ENCODE results near the gene SPOCK1. TPM values are rescaled to one million over a fixed set of nuclear protein-coding genes. Genes with fewer than 3 reads are reported as not detected.

The SPOCK1 gene
- total RNA-seq, 1 experiment from 2014 or later: not detected

DNA sequence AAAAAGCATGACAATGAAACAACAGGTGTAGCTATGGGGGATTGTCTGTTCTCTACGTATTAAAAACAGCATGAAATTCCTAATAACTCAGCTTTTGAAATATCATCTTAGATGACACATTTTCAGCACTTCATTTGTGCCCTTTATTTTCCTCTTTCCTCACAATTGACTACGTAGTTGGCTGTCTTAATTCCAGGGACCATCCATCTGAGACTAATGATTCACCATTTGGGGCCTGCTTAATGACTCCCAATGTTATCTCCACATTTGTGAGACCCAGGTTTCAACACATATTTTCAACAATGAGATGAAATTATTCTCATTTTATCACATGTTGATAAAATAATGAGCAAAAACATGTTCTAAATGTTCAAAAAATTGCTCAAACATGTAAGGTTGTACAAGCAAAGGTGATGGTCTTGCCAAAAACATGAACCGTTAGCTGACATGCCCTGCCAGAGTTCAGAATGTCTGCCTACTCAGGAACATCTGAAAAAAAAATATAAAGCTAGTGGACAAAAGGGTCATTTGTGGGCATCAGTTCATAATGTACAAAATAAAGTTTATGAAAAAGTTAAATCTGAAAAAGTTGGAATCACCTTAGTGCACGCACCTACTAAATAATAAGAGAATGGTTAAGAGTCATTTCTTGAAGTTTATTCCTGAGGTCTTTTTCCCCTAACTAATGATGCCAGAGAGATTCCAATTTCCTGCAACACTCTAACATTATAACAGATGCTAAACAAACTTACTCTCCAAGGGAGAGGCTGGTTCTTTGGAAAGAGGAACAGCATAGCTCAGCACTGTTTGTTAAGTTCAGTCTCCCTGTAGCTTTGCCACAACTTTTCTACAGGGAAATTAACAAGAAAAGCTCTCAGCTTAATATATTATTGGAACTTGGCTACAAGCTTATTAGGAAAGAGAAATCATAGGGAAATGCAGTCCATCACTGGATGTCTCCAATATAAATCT is 275.5 kb downstream of the SPOCK1 start:
- no peak for DNase-seq (ENCODE audit: low spot score)

- no peak for DNase-seq (ENCODE audit: low spot score)
Measured at GRCh38 chr5:137221943-137222342, 277.2 kb downstream of the SPOCK1 start.

DNA sequence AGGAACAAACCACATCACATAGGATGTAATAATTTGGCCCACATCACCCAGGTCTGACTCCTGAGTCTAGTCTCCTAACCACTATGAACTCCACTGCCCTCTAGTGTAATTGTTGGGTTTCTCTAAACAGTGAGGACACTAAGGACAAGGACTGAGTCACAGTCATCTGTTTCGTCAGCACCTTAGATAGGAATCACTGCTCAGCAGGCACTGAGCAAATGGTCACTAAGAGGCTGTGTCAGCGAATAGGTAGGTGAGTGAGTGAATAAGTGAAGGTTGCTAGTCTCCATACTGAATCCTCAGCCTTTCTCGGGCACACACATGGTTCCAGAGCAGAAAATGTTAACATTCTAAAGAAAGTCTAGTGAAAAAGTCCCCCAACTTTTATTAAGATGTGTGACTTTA is 278.6 kb downstream of the SPOCK1 start:
- DNase-seq (ENCODE audit: low spot score): peak; percentile 76

- DNase-seq (ENCODE audit: low spot score): no peak
Measured at GRCh38 chr5:137218896-137219295, 280.2 kb downstream of the SPOCK1 start.

DNA sequence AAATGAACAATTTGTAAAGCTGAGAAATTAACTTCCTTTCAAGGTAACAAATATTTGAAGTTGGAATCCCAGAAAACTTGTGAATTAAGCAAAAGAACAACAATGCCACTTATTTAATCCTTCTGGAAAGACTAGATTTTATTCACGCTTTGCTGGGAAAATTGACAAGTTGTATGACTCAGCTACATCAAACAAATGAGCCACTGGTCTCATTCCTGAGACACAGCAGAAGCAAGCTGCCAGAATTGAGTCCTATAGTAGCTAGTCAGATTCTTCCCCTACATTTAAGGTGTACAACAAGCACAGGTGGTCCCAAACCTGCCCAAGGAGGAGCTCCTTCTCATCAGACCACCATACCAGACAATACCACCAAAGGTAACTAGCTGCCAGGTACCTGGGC is 280.7 kb downstream of the SPOCK1 start:
- no peak for DNase-seq (ENCODE audit: low spot score)

DNA sequence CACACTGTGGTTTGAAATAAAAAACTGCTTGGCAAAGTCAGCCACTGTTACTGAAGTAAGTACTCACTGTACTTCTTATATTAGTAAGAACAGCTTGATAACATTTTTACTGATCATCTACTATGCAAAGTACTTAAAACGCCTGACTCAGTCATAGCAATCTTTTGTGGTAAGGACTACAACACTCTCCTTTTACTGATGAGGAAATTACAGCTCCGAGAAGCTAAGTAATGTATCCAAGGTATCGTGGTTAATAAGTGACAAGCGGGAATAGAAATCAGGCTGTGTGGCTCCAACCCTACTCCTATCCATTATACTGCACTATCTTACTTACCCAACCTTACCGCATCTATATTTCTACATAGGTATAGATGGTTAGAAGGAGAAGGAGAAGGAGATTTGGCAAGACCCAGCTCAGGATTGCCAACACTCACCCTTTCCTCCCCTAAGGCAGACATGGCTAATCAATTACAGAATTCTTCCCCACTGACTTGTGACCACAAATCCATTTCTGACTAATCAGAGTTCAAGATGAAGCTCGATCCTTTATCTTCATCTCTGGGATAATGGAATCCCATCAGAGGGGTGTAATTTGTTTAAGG is 281.4 kb downstream of the SPOCK1 start:
- no peak for DNase-seq (ENCODE audit: low spot score)

DNA sequence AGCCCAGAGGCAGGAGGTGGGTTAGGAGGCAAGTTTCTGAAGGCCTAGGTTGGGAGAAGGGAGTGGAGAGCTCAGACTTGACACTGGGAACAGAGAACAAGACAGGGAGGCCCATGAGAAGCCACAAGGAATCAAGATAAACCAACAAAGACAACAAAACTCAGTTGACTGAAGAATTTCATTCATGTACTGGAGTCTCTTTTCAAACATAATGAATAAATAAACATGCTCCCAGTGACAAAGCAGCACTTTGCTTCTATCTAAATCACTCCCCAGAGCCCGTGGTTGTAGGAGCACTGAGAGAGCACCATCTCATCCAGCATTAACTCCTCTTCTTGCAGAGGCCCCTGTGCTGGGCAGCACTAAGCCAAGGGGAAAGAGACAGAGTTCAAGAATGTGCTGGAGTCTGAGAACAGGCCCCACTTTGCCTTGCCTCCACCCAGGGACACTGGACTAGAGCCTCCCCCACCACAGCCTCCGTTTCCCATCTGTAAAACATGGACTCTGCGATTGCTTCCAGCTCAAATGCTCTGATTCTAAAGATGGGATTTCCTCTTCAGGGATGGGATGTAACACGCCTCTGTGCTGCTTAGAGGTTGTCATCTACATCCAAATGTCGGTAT is 282.0 kb downstream of the SPOCK1 start:
- no peak for DNase-seq (ENCODE audit: low spot score)

DNA sequence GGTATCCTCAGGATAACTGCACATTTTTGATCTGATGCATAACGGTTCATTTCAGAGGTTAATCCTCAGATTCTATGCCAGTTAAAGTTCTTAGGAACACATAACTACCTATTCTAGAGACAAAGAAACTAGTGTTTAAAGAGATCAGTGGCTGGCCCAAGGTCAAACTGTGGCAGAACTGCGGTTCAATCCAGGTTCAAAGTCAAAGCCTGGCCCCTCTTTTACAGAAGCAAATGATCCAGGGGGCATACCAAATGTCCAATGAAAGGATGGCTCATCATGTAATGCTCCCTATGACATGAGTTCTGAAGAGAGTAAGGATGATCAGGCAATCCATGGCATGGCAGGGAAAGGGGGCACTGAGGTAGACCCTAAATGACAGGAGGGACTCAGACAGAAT is 283.3 kb downstream of the SPOCK1 start:
- DNase-seq (ENCODE audit: low spot score): no peak

GRCh38 chr5:137215261-137215660 is 283.9 kb downstream of the SPOCK1 start:
- DNase-seq (ENCODE audit: low spot score): no peak

GRCh38 chr5:137214446-137215189 is 284.5 kb downstream of the SPOCK1 start:
- DNase-seq (ENCODE audit: low spot score): no peak

- DNase-seq (ENCODE audit: low spot score): no peak
Measured at GRCh38 chr5:137212471-137212870, 286.7 kb downstream of the SPOCK1 start.

- DNase-seq (ENCODE audit: low spot score): no peak
Measured at GRCh38 chr5:137209232-137209809, 289.8 kb downstream of the SPOCK1 start.

DNA sequence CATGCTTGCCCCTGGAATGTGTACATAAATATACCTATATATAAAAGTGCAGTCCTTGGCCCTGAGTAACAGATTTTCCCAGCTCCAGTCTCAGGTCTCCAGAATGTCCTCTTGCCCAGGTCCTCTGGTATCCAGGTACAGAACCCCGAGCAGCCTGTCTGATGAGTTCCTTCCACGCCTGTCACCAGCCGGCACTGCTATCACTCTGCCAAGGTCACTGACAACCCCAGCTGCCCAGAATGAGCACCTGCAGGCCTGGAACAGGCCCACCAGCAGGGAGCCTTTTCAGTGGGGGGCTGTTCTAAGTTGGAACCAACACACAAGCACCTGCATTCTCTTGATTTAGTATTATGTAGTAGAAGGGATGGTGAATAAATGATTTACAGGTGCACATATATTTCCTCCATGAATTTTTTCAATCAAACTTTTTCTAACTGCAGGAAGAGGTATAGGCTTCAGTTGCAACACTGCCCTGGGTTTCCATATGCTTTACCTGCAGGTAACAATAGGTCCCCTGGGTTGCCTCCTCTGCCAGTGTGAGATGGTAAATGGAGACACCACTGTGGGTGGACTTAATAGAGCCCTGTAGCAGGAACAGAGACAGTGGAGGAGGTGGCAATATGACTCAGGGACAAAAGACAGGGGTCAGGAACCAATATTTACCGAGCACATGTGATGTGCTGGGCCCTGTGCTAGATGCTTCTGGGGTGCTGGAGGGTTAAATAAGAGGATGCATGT is 291.9 kb downstream of the SPOCK1 start:
- no peak for DNase-seq (ENCODE audit: low spot score)

DNA sequence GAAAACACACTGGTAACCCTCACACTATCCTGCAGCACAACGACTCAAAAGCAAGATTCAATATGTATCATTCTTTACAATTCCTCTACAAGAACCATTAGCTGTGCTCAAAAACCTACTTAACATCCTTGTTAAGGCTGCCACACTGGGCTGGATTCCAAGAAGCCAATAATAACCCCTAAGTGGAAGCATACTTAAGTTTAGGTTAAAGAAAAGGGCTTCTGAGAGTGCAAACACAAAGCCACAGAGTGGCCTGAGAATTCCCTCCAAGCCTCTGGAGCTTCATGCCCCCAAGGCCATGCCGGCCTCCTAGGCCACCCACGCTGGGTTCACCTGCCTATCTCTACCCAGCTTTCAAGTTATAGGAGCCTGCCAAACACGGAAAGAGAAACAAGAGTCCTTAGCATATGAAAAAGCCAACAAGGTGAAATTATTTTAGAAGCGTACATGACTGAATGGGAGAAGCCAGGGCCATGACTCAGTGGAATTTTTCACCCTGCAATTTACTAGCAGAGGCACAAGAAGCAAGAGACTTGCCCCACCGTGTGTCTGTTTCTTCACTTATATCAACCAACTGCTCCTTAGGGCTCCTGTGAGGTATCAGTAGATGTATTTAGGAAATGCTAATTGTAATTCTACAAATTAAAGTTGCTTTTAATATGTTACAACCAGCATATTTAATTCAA is 293.0 kb downstream of the SPOCK1 start:
- DNase-seq (ENCODE audit: low spot score): no peak

DNA sequence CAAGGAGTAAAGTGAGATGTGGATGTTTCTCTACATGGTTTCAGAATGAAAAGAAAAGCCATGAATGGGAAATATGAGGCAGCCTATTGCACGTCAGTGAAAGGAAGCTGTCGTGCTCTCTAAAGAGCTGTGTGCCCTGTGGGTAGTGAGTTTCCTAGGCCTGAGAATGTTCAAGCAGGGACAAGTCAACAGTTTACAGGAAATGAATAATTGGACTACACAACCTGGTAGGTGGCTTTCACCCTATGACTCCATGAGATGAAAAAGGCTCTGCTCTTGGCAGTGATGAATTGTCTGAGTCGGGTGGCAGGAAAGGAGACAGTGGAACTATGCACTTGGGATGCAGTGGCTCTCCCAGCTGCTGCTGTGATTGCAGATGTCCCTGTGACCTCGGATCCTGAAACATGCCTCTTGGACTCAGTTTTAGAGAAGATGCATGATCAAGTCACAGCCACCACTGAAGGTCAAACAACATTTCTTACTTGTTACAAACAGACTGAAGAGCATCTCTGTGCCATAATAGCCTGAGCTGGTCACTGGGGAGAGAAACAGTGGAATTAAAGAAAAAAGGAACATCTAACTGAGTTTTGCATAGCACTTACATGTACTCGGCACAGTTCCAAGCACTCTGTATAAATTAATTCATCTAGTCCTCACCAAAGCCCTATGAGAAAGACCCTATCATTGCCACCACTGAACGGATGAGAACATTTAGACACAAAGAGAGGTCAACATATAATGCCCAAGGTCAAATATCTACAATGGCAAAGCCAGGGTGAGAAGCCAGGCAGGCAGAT is 293.7 kb downstream of the SPOCK1 start:
- no peak for DNase-seq (ENCODE audit: low spot score)

- no peak for DNase-seq (ENCODE audit: low spot score)
Measured at GRCh38 chr5:137203011-137203632, 296.0 kb downstream of the SPOCK1 start.

DNA sequence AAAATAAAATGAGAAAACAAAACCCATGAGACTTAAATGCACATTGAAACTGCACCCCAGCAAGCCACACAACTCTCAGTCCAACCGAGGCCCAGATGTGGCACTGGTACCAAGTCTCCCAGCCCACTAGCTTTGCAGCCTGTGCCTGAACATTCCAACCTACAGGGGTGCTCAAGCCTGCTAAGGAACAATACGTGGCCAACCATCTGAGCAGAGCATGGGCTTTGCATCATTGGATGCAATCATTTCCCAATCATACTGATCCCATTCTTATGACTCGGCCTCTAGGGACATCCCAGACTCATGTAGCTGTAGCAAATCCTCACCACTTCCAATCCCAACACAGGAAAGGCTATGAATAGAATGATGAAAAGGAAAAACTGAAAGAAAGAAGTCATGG is 297.2 kb downstream of the SPOCK1 start:
- no peak for DNase-seq (ENCODE audit: low spot score)

DNA sequence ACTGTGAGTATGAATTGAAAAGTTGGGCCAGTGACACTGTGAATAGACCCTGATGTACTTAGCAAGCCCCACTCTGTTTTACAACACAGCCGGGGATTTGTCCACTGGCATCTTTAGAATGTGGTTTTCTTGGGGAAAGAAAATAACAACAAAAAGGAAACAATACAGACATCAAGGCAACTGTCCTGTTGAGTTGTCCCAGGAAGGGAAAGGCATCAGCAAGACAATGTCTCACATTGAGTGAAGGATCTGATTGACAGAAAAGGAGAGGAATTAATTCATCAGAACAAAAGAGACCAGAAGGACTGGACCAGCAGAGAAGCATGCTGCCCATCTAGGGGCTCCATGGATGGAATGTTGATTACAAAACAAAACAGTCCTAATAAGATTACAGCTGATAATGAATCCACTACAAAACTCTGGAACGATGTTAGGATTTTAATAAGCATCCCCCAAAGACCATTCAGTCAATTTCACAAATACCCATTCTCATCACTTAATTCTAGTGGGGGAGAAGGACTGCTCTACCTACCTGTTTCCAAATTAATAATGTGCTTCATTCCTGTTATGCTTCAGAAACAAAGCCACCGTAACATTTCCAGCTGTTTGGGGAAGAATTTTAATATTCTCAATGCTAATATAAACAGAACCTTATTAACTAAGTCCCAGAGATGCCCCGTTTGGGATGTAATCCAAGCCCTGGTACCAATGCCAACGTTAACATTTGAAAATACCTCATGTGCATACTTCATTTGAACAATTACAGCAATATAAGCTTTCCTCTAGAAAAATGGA is 298.0 kb downstream of the SPOCK1 start:
- DNase-seq (ENCODE audit: low spot score): no peak
